Measurements from ENCODE around the gene CNOT6L. TPM values are rescaled to one million over a fixed set of nuclear protein-coding genes. Genes with fewer than 3 reads are reported as not detected.
"Not testable (repeated sequence)": the region's sequence is repeated elsewhere in the genome, so short reads cannot be mapped to it uniquely, and the experiment has no call there.

Gene CNOT6L
- total RNA-seq, 1 donor from 2014 or later, result 30.2 TPM

- no peaks in the 10 kb centered on the region for H3K27me3 Mint-ChIP-seq (ENCODE audit: low read depth)
- no peak overlapping the region for H3K4me3 Mint-ChIP-seq
- H3K27ac Mint-ChIP-seq (ENCODE audit: unreplicated experiment), result no peak overlapping the region
- H3K4me1 Mint-ChIP-seq, result peaks cover 3% of the 10 kb centered on the region
- H3K9me3 Mint-ChIP-seq, result no peaks in the 10 kb centered on the region
- peak; percentile 29 for TF ChIP-seq CTCF (conservative IDR thresholded peaks at IDR 0.05)
- H3K36me3 Mint-ChIP-seq (ENCODE audit: low read depth), result peaks cover 9% of the 10 kb centered on the region
- no peak for DNase-seq (ENCODE audit: low read depth, low spot score)
Observed at GRCh38 chr4:77728420-77728819, 90.7 kb downstream of the CNOT6L start.

GRCh38 chr4:77721073-77721472 is 98.1 kb downstream of the CNOT6L start:
- Mint-ChIP-seq H3K36me3 (ENCODE audit: low read depth) (peaks cover 6% of the 10 kb centered on the region), H3K27ac (ENCODE audit: unreplicated experiment) (no peak overlapping the region), H3K9me3 (no peaks in the 10 kb centered on the region), H3K4me1 (no peaks in the 10 kb centered on the region), H3K27me3 (ENCODE audit: low read depth) (no peaks in the 10 kb centered on the region), H3K4me3 (no peak overlapping the region)
- TF ChIP-seq CTCF (conservative IDR thresholded peaks at IDR 0.05), result no peak
- no peak for DNase-seq (ENCODE audit: low read depth, low spot score)

- H3K36me3 Mint-ChIP-seq (ENCODE audit: low read depth); H3K4me1 Mint-ChIP-seq; H3K4me3 Mint-ChIP-seq; H3K9me3 Mint-ChIP-seq; DNase-seq (ENCODE audit: low read depth, low spot score); H3K27me3 Mint-ChIP-seq (ENCODE audit: low read depth); H3K27ac Mint-ChIP-seq (ENCODE audit: unreplicated experiment): not testable (repeated sequence)
Observed at GRCh38 chr4:77718500-77718899, 100.7 kb downstream of the CNOT6L start.

GRCh38 chr4:77715414-77716290 is 103.5 kb downstream of the CNOT6L start:
- peaks cover 16% of the 10 kb centered on the region for H3K4me1 Mint-ChIP-seq
- H3K27ac Mint-ChIP-seq (ENCODE audit: unreplicated experiment), result no peak overlapping the region
- H3K27me3 Mint-ChIP-seq (ENCODE audit: low read depth), result no peaks in the 10 kb centered on the region
- H3K9me3 Mint-ChIP-seq, result no peaks in the 10 kb centered on the region
- DNase-seq (ENCODE audit: low read depth, low spot score), result no peak
- H3K36me3 Mint-ChIP-seq (ENCODE audit: low read depth), result peaks cover 10% of the 10 kb centered on the region
- TF ChIP-seq CTCF (conservative IDR thresholded peaks at IDR 0.05), result no peak
- H3K4me3 Mint-ChIP-seq, result no peak overlapping the region

- Mint-ChIP-seq H3K4me3 (no peak overlapping the region), H3K27ac (ENCODE audit: unreplicated experiment) (no peak overlapping the region), H3K4me1 (peaks cover 27% of the 10 kb centered on the region), H3K9me3 (no peaks in the 10 kb centered on the region), H3K36me3 (ENCODE audit: low read depth) (peaks cover 6% of the 10 kb centered on the region), H3K27me3 (ENCODE audit: low read depth) (no peaks in the 10 kb centered on the region)
- no peak for TF ChIP-seq CTCF (conservative IDR thresholded peaks at IDR 0.05)
- no peak for DNase-seq (ENCODE audit: low read depth, low spot score)
Observed at GRCh38 chr4:77714514-77714913, 104.7 kb downstream of the CNOT6L start.

- no peak for TF ChIP-seq CTCF (conservative IDR thresholded peaks at IDR 0.05)
- no peak overlapping the region for H3K4me3 Mint-ChIP-seq
- peaks cover 28% of the 10 kb centered on the region for H3K4me1 Mint-ChIP-seq
- no peak for DNase-seq (ENCODE audit: low read depth, low spot score)
- H3K36me3 Mint-ChIP-seq (ENCODE audit: low read depth), result peaks cover 6% of the 10 kb centered on the region
- H3K9me3 Mint-ChIP-seq, result no peaks in the 10 kb centered on the region
- no peaks in the 10 kb centered on the region for H3K27me3 Mint-ChIP-seq (ENCODE audit: low read depth)
- no peak overlapping the region for H3K27ac Mint-ChIP-seq (ENCODE audit: unreplicated experiment)
Observed at GRCh38 chr4:77713884-77714283, 105.3 kb downstream of the CNOT6L start.

All from neural crest cell (in vitro differentiated cells).